Endothelial cell of umbilical vein (primary cell): Measurements from ENCODE around the gene RBM20. TPM values are rescaled to one million over a fixed set of nuclear protein-coding genes. Genes with fewer than 3 reads are reported as not detected.

ENCODE experiments used
- BruUV-seq: library from RNA; stranded (reverse); fragments of 400-500 nt; replicated peaks from 2 replicates; lab custom pipeline; 2021; lab: Mats Ljungman, UMichigan
- CTCF ChIA-PET: fragments of 300-600, 350-600 bp; sonication (Branson Sonifier 250); formaldehyde crosslinking; loops from one replicate; lab custom pipeline; 2021; ENCODE audit warnings: antibody characterized with exemption, inconsistent platforms; lab: Charles Lee
- POLR2A ChIA-PET: fragments of 300-600, 350-600 bp; sonication (Branson Sonifier 250); formaldehyde crosslinking; loops from one replicate; lab custom pipeline; 2021; ENCODE audit warnings: antibody characterized with exemption, inconsistent platforms; lab: Charles Lee
- DNase-seq: peaks from one replicate; pipeline ENCODE4 v3.0.0-alpha.2; 2011; ENCODE audit warnings: low read depth, low spot score
- FAIRE-seq: peaks from 2 replicates; lab custom pipeline; 2011; peaks lifted over from hg19 to GRCh38; lab: Jason Lieb, UNC
- H2AFZ ChIP-seq: 2 replicates; pipeline ENCODE4 v1.6.0; 2012; ENCODE audit warnings: low read depth, low read length, control low read depth, inconsistent platforms
- H3K27ac ChIP-seq: 2 replicates; pipeline ENCODE4 v1.5.1; 2011; ENCODE audit warnings: low read depth, mild to moderate bottlenecking, control low read depth, low read length, moderate library complexity; ENCODE audit not compliant: insufficient read depth
- H3K27me3 ChIP-seq, 2 experiments: 2 replicates each; pipeline versions ENCODE4 v1.6.0 to v1.6.1; 2011; ENCODE audit warnings: low read length in 2 of 2, mixed read lengths in 1 of 2; ENCODE audit not compliant: control insufficient read depth in 2 of 2, insufficient read depth in 2 of 2
- H3K36me3 ChIP-seq, 2 experiments: 2 replicates in 1 of 2; 3 replicates in 1 of 2; pipeline ENCODE4 v1.5.1; 2011; ENCODE audit warnings: low read length in 2 of 2, mild to moderate bottlenecking in 1 of 2, moderate library complexity in 1 of 2; ENCODE audit not compliant: control insufficient read depth in 2 of 2, insufficient read depth in 2 of 2; ENCODE audit errors: extremely low read depth in 1 of 2
- H3K4me1 ChIP-seq: 3 replicates; pipeline ENCODE4 v1.5.1; 2011; ENCODE audit warnings: mild to moderate bottlenecking, low read length; ENCODE audit not compliant: control insufficient read depth, insufficient read depth; ENCODE audit errors: extremely low read depth
- H3K4me2 ChIP-seq: 2 replicates; pipeline ENCODE4 v1.6.1; 2011; ENCODE audit warnings: low read length, control low read depth, mixed read lengths; ENCODE audit not compliant: insufficient read depth
- H3K4me3 ChIP-seq, 3 experiments: fragments of 200-600 bp in 1 of 3; sonication (generic), shearing (Covaris generic) in 1 of 3; replicated peaks in 1 of 3; 2 replicates each; pipeline ENCODE4 v1.5.1; 2011 to 2016; ENCODE audit warnings: control low read depth in 3 of 3, low read length in 3 of 3, mild to moderate bottlenecking in 2 of 3, inconsistent platforms in 1 of 3, low read depth in 1 of 3, moderate library complexity in 1 of 3; ENCODE audit not compliant: insufficient read depth in 1 of 3
- H3K79me2 ChIP-seq: 2 replicates; pipeline ENCODE4 v1.6.0; 2012; ENCODE audit warnings: low read length, inconsistent platforms; ENCODE audit not compliant: control insufficient read depth, insufficient read depth
- H3K9ac ChIP-seq: replicated peaks from 2 replicates; pipeline ENCODE3; 2011; ENCODE audit warnings: low read length, control low read depth; ENCODE audit not compliant: insufficient read depth; ENCODE audit errors: extremely low read depth
- H3K9me1 ChIP-seq: replicated peaks from 3 replicates; pipeline ENCODE4 v1.6.0; 2011; ENCODE audit warnings: mild to moderate bottlenecking, low read length; ENCODE audit not compliant: control insufficient read depth, insufficient read depth; ENCODE audit errors: extremely low read depth
- H3K9me3 ChIP-seq: replicated peaks from 2 replicates; pipeline ENCODE4 v1.5.1; 2012; ENCODE audit warnings: low read length, inconsistent platforms; ENCODE audit not compliant: control insufficient read depth, insufficient read depth
- H4K20me1 ChIP-seq: replicated peaks from 2 replicates; pipeline ENCODE3; 2011; ENCODE audit warnings: mild to moderate bottlenecking, low read length; ENCODE audit not compliant: control insufficient read depth, insufficient read depth; ENCODE audit errors: extremely low read depth
- CTCF ChIP-seq, 2 donors: IDR thresholded peaks; 1 replicate in 1 of 2; 2 replicates in 1 of 2; pipeline ENCODE4 v1.5.1; 2011; ENCODE audit warnings: low read length in 2 of 2, mild to moderate bottlenecking in 2 of 2, moderate library complexity in 2 of 2, control low read depth in 1 of 2, inconsistent platforms in 1 of 2, low read depth in 1 of 2; ENCODE audit not compliant: insufficient read depth in 1 of 2; ENCODE audit errors: extremely low read depth in 1 of 2
- EZH2 ChIP-seq: IDR thresholded peaks from 2 replicates; pipeline ENCODE4 v1.6.1; 2012; ENCODE audit warnings: borderline replicate concordance, low read depth, mild to moderate bottlenecking, moderate library complexity, low read length, inconsistent platforms; ENCODE audit not compliant: severe bottlenecking
- FOS ChIP-seq: IDR thresholded peaks from 2 replicates; pipeline ENCODE4 v1.6.1; 2011; ENCODE audit warnings: mild to moderate bottlenecking, low read length, moderate library complexity, borderline replicate concordance; ENCODE audit not compliant: insufficient read depth
- GATA2 ChIP-seq: IDR thresholded peaks from 2 replicates; pipeline ENCODE4 v1.7.0; 2011; ENCODE audit warnings: low read depth, mild to moderate bottlenecking, moderate library complexity, mixed read lengths, low read length; ENCODE audit not compliant: insufficient read length, insufficient read depth
- JUN ChIP-seq: IDR thresholded peaks from 2 replicates; pipeline ENCODE4 v1.6.1; 2011; ENCODE audit warnings: borderline replicate concordance, low read depth; ENCODE audit not compliant: insufficient read length, insufficient read depth
- MAX ChIP-seq: IDR thresholded peaks from 2 replicates; pipeline ENCODE4 v1.6.1; 2011; ENCODE audit not compliant: insufficient read depth, insufficient read length
- MYC ChIP-seq: IDR thresholded peaks from one replicate; pipeline ENCODE4 v1.6.1; 2011; ENCODE audit warnings: mild to moderate bottlenecking, low read depth, low read length
- POLR2A ChIP-seq: IDR thresholded peaks from 2 replicates; pipeline ENCODE4 v1.6.1; 2012; ENCODE audit warnings: low read depth, mild to moderate bottlenecking, control low read depth, low read length
- POLR2AphosphoS5 ChIP-seq: IDR thresholded peaks from 2 replicates; pipeline ENCODE4 v1.6.1; 2012; ENCODE audit warnings: low read depth, mild to moderate bottlenecking, control low read depth, low read length, moderate library complexity; ENCODE audit not compliant: insufficient read depth
- dilution Hi-C: fragments of 300-500 bp; cut with MboI; formaldehyde crosslinking; loops from one replicate; pipeline ENCODE4 v1.15.0; 2019; ENCODE audit warnings: low sequenced_read_pairs; ENCODE audit not compliant: extremely low pct_ligation_motif_present
- intact Hi-C: fragments of 100-400 bp; cut with micrococcal nuclease; formaldehyde crosslinking; loops from one replicate; pipeline ENCODE4 v1.10.0; 2022
- polyA plus RNA-seq, 4 experiments: library from polyadenylated mRNA; depleted of rRNA in 3 of 4; stranded (reverse) in 3 of 4; unstranded in 1 of 4; fragments of >200 nt; gene quantifications; 2 replicates each; pipeline versions ENCODE4 v1.2.1 to v1.2.3, GENCODE V29; 2011 to 2012; ENCODE audit warnings: missing spikeins in 1 of 4
- total RNA-seq: library from RNA; stranded (reverse); gene quantifications from 2 replicates; pipeline ENCODE4 v1.2.3, GENCODE V29; 2021

Gene RBM20
- total and polyA plus RNA-seq, 2 donors (not counting 3 experiments of a cell fraction or from before 2014, with no cell fraction given), result 0.04 TPM; not detected in 1

GRCh38 chr10:110840225-110840922 is 196.2 kb downstream of the RBM20 start:
- Histone ChIP-seq H3K4me2 (no peak overlapping the region), H2AFZ (no peak overlapping the region), H4K20me1 (no peaks in the 10 kb centered on the region), H3K9me1 (no peaks in the 10 kb centered on the region), H3K4me1 (no peaks in the 10 kb centered on the region), H3K27me3 (no peaks in the 10 kb centered on the region), H3K4me3 (no peak overlapping the region), H3K9me3 (no peaks in the 10 kb centered on the region), H3K36me3 (no peaks in the 10 kb centered on the region), H3K79me2 (no peaks in the 10 kb centered on the region), H3K27ac (no peak overlapping the region), H3K9ac (no peak overlapping the region)
- CTCF ChIA-PET, result no interaction called here
- intact Hi-C loops (no loop called here), dilution Hi-C loops (no loop called here)
- FAIRE-seq (no peak), DNase-seq (no peak)
- BruUV-seq, result no TSS peak
- POLR2A ChIA-PET, result no interaction called here
- TF ChIP-seq MAX, result no peak
- no peak for TF ChIP-seq POLR2AphosphoS5
- no peak for TF ChIP-seq MYC
- TF ChIP-seq JUN, result no peak
- TF ChIP-seq FOS, result no peak
- TF ChIP-seq CTCF (IDR thresholded peaks at IDR 0.05; ENCODE audit: extremely low read depth in 1 of 2, insufficient read depth in 1 of 2, low read depth in 1 of 2, low read length in 2 of 2), result no peak
- no peak for TF ChIP-seq GATA2
- TF ChIP-seq POLR2A, result no peak
- TF ChIP-seq EZH2, result no peak
